PC-9 (cell line): Measurements from ENCODE around the gene TTC39C. TPM values are rescaled to one million over a fixed set of nuclear protein-coding genes. Genes with fewer than 3 reads are reported as not detected.

ENCODE experiments used
- BruUV-seq: library from RNA; stranded (reverse); fragments of 400-500 nt; replicated peaks from 2 replicates; lab custom pipeline; 2021; lab: Mats Ljungman, UMichigan
- CTCF ChIA-PET: fragments of 300-600 bp; sonication (Branson Sonifier 250); formaldehyde crosslinking; loops from one replicate; lab custom pipeline; 2022; ENCODE audit warnings: antibody characterized with exemption; lab: Charles Lee
- POLR2A ChIA-PET: fragments of 300-600 bp; sonication (Branson Sonifier 250); formaldehyde crosslinking; loops from one replicate; lab custom pipeline; 2022; ENCODE audit warnings: antibody characterized with exemption; ENCODE audit not compliant: unreplicated experiment; lab: Charles Lee
- DNase-seq, 2 experiments: peaks; one replicate each; pipeline versions ENCODE4 v3.0.0 to v3.0.0-alpha.2; 2015 to 2022; ENCODE audit warnings: mixed read lengths in 1 of 2
- H2AFZ ChIP-seq: fragments of 200-600 bp; sonication (generic); 2 replicates; pipeline ENCODE4 v1.8.1; 2017; ENCODE audit warnings: antibody characterized with exemption
- H3F3A ChIP-seq: fragments of 200-600 bp; sonication (generic); 2 replicates; pipeline ENCODE4 v1.8.1; 2017; ENCODE audit warnings: antibody characterized with exemption, mild to moderate bottlenecking, low read depth; ENCODE audit not compliant: insufficient read depth
- H3K27ac ChIP-seq: fragments of 200-600 bp; sonication (generic); 2 replicates; pipeline ENCODE4 v1.6.1; 2016; ENCODE audit warnings: mixed run types
- H3K27me3 ChIP-seq: fragments of 200-600 bp; sonication (generic); 2 replicates; pipeline ENCODE4 v1.6.1; 2016; ENCODE audit warnings: low read depth, mixed run types; ENCODE audit not compliant: insufficient read depth
- H3K36me3 ChIP-seq: fragments of 200-600 bp; sonication (generic); 2 replicates; pipeline ENCODE4 v1.6.1; 2016; ENCODE audit warnings: low read depth, mixed run types
- H3K4me1 ChIP-seq: fragments of 200-600 bp; sonication (generic); replicated peaks from 2 replicates; pipeline ENCODE4 v1.6.1; 2016; ENCODE audit warnings: mixed run types; ENCODE audit not compliant: insufficient read depth
- H3K4me2 ChIP-seq: fragments of 200-600 bp; sonication (generic); 2 replicates; pipeline ENCODE4 v1.6.1; 2017; ENCODE audit warnings: mixed run types
- H3K4me3 ChIP-seq: fragments of 200-600 bp; sonication (generic); 2 replicates; pipeline ENCODE4 v1.6.1; 2016; ENCODE audit warnings: mixed run types
- H3K79me2 ChIP-seq: fragments of 200-600 bp; sonication (generic); 2 replicates; pipeline ENCODE4 v1.6.1; 2017; ENCODE audit warnings: low read depth, mixed run types
- H3K9me2 ChIP-seq: fragments of 200-600 bp; sonication (generic); 2 replicates; pipeline ENCODE4 v1.8.1; 2017; ENCODE audit warnings: mild to moderate bottlenecking; ENCODE audit not compliant: insufficient read depth
- H3K9me3 ChIP-seq: fragments of 200-600 bp; sonication (generic); 2 replicates; pipeline ENCODE4 v1.8.1; 2016; ENCODE audit warnings: low read depth; ENCODE audit not compliant: insufficient read depth
- H4K20me1 ChIP-seq: fragments of 200-600 bp; sonication (generic); 2 replicates; pipeline ENCODE4 v1.8.1; 2017; ENCODE audit not compliant: insufficient read depth
- CTCF ChIP-seq: fragments of 200-600 bp; sonication (generic); conservative IDR thresholded peaks from 2 replicates; pipeline ENCODE4 v1.6.1; 2017; ENCODE audit warnings: mixed run types, antibody characterized with exemption, mild to moderate bottlenecking, moderate library complexity
- EZH2 ChIP-seq: fragments of 200-600 bp; sonication (generic); IDR thresholded peaks from 2 replicates; pipeline ENCODE4 v1.8.0; 2017; ENCODE audit warnings: antibody characterized with exemption, low read depth
- intact Hi-C: fragments of 100-400 bp; cut with micrococcal nuclease; formaldehyde crosslinking; loops from one replicate; pipeline ENCODE4 v1.10.0; 2022; ENCODE audit not compliant: unreplicated experiment
- total RNA-seq: library from RNA; stranded (reverse); gene quantifications from 2 replicates; pipeline ENCODE4 v1.2.3, GENCODE V29; 2021

TTC39C gene
- total RNA-seq, 1 experiment from 2014 or later, result 15.3 TPM

- no TSS peak for BruUV-seq
- intact Hi-C loops, result no loop called here
- Histone ChIP-seq H3K27ac (no peak overlapping the region), H3K27me3 (no peaks in the 10 kb centered on the region), H3K79me2 (no peaks in the 10 kb centered on the region), H3K9me3 (no peaks in the 10 kb centered on the region), H2AFZ (no peak overlapping the region), H3K9me2 (no peaks in the 10 kb centered on the region), H3K4me1 (no peaks in the 10 kb centered on the region), H3K36me3 (no peaks in the 10 kb centered on the region), H3K4me3 (no peak overlapping the region), H3F3A (no peaks in the 10 kb centered on the region), H3K4me2 (no peak overlapping the region), H4K20me1 (no peaks in the 10 kb centered on the region)
- DNase-seq, result no peak
- no peak for TF ChIP-seq CTCF
- TF ChIP-seq EZH2, result no peak
- POLR2A ChIA-PET, result no interaction called here
- CTCF ChIA-PET, result no interaction called here
These were observed 71.5 kb downstream of the TTC39C start for GRCh38 chr18:24086082-24086481.

GRCh38 chr18:24089076-24089475 is 74.5 kb downstream of the TTC39C start:
- Histone ChIP-seq H4K20me1 (no peaks in the 10 kb centered on the region), H3K36me3 (no peaks in the 10 kb centered on the region), H3K9me3 (no peaks in the 10 kb centered on the region), H3K27ac (no peak overlapping the region), H3K79me2 (no peaks in the 10 kb centered on the region), H3K4me1 (no peaks in the 10 kb centered on the region), H2AFZ (no peak overlapping the region), H3K9me2 (no peaks in the 10 kb centered on the region), H3K4me3 (no peak overlapping the region), H3K4me2 (no peak overlapping the region), H3F3A (no peaks in the 10 kb centered on the region), H3K27me3 (no peaks in the 10 kb centered on the region)
- BruUV-seq, result no TSS peak
- TF ChIP-seq EZH2, result no peak
- no peak for TF ChIP-seq CTCF
- ChIA-PET POLR2A (no interaction called here), CTCF (no interaction called here)
- intact Hi-C loops, result no loop called here
- DNase-seq, result no peak

- no peak overlapping the region for H3K4me2 ChIP-seq
- no peaks in the 10 kb centered on the region for H3F3A ChIP-seq
- H3K9me3 ChIP-seq, result no peaks in the 10 kb centered on the region
- H2AFZ ChIP-seq, result no peak overlapping the region
- no TSS peak for BruUV-seq
- intact Hi-C loops, result no loop called here
- POLR2A ChIA-PET, result no interaction called here
- no peak overlapping the region for H3K27ac ChIP-seq
- no peaks in the 10 kb centered on the region for H4K20me1 ChIP-seq
- H3K27me3 ChIP-seq, result no peaks in the 10 kb centered on the region
- no peaks in the 10 kb centered on the region for H3K4me1 ChIP-seq
- CTCF ChIA-PET, result no interaction called here
- TF ChIP-seq EZH2, result no peak
- TF ChIP-seq CTCF, result no peak
- no peak overlapping the region for H3K4me3 ChIP-seq
- H3K79me2 ChIP-seq, result no peaks in the 10 kb centered on the region
- no peak for DNase-seq
- no peaks in the 10 kb centered on the region for H3K36me3 ChIP-seq
- no peaks in the 10 kb centered on the region for H3K9me2 ChIP-seq
These were observed 75.2 kb downstream of the TTC39C start for GRCh38 chr18:24089515-24090337.
